Naive thymus-derived CD4-positive, alpha-beta T cell (primary cell): Measurements from ENCODE around the gene DNAJC1. TPM values are rescaled to one million over a fixed set of nuclear protein-coding genes. Genes with fewer than 3 reads are reported as not detected.
A peak's percentile ranks its signal among the peaks of the same experiment; 100 is the strongest.
"Not testable (repeated sequence)": the region's sequence is repeated elsewhere in the genome, so short reads cannot be mapped to it uniquely, and the experiment has no call there.

Source experiments
- ATAC-seq: fragments of 150-1000 bp; cut with Tn5 transposase; 2 replicates; pipeline ENCODE4 v1.10.0; 2021; ENCODE audit warnings: mild to moderate bottlenecking, moderate library complexity
- CTCF ChIA-PET: fragments of 350-600 bp; sonication (Branson Sonifier 250); formaldehyde crosslinking; loops from one replicate; lab custom pipeline; 2021; ENCODE audit warnings: antibody characterized with exemption; lab: Charles Lee
- POLR2A ChIA-PET: fragments of 350-600 bp; sonication (Branson Sonifier 250); formaldehyde crosslinking; loops from one replicate; lab custom pipeline; 2021; ENCODE audit warnings: antibody characterized with exemption, inconsistent platforms; lab: Charles Lee
- DNase-seq, 9 donors: peaks; one replicate each; pipeline versions ENCODE4 v3.0.0 to v3.0.0-alpha.2; 2020 to 2022; ENCODE audit warnings: mixed read lengths in 1 of 9
- H3K27ac ChIP-seq: one replicate; pipeline ENCODE4 v1.7.0; 2013; ENCODE audit warnings: mild to moderate bottlenecking, low read depth, low read length, moderate library complexity
- H3K27me3 ChIP-seq, 2 donors: one replicate each; pipeline ENCODE4 v1.7.0; 2013; ENCODE audit warnings: low read length in 2 of 2, mild to moderate bottlenecking in 2 of 2, moderate library complexity in 2 of 2; ENCODE audit not compliant: control insufficient read depth in 2 of 2, insufficient read depth in 2 of 2
- H3K36me3 ChIP-seq, 3 experiments: 1 replicate in 2 of 3; 2 replicates in 1 of 3; pipeline ENCODE4 v1.7.0; 2013; ENCODE audit warnings: low read length in 3 of 3, mild to moderate bottlenecking in 3 of 3, moderate library complexity in 1 of 3; ENCODE audit not compliant: insufficient read depth in 3 of 3, control insufficient read depth in 2 of 3
- H3K4me1 ChIP-seq, 2 donors: one replicate each; pipeline ENCODE4 v1.7.0; 2013; ENCODE audit warnings: low read length in 2 of 2, mild to moderate bottlenecking in 2 of 2, moderate library complexity in 1 of 2; ENCODE audit not compliant: control insufficient read depth in 2 of 2, insufficient read depth in 2 of 2
- H3K4me3 ChIP-seq: 2 replicates; pipeline ENCODE4 v1.7.0; 2013; ENCODE audit warnings: mild to moderate bottlenecking, low read length
- H3K9me3 ChIP-seq, 3 experiments: 1 replicate in 2 of 3; 2 replicates in 1 of 3; pipeline ENCODE4 v1.7.0; 2013; ENCODE audit warnings: low read length in 3 of 3; ENCODE audit not compliant: control insufficient read depth in 2 of 3
- H3K27ac Mint-ChIP-seq, 9 donors: one replicate each; pipeline ENCODE4 v1.8.0; 2020 to 2022; ENCODE audit warnings: mixed read lengths in 9 of 9, mild to moderate bottlenecking in 8 of 9, moderate library complexity in 5 of 9, inconsistent platforms in 2 of 9
- H3K27me3 Mint-ChIP-seq, 5 donors: one replicate each; pipeline ENCODE4 v1.8.0; 2021 to 2022; ENCODE audit warnings: mixed read lengths in 5 of 5, mild to moderate bottlenecking in 1 of 5
- H3K36me3 Mint-ChIP-seq, 5 donors: one replicate each; pipeline ENCODE4 v1.8.0; 2020 to 2022; ENCODE audit warnings: mixed read lengths in 5 of 5, mild to moderate bottlenecking in 3 of 5, inconsistent platforms in 1 of 5
- H3K4me1 Mint-ChIP-seq, 7 donors: one replicate each; pipeline ENCODE4 v1.8.0; 2020 to 2022; ENCODE audit warnings: mixed read lengths in 7 of 7, mild to moderate bottlenecking in 3 of 7, inconsistent platforms in 1 of 7
- H3K4me3 Mint-ChIP-seq, 10 donors: one replicate each; pipeline ENCODE4 v1.8.0; 2020 to 2022; ENCODE audit warnings: mild to moderate bottlenecking in 10 of 10, mixed read lengths in 10 of 10, moderate library complexity in 6 of 10, inconsistent platforms in 2 of 10
- H3K9me3 Mint-ChIP-seq, 11 donors: one replicate each; pipeline ENCODE4 v1.8.0; 2020 to 2022; ENCODE audit warnings: mixed read lengths in 11 of 11, mild to moderate bottlenecking in 4 of 11, inconsistent platforms in 1 of 11, moderate library complexity in 1 of 11
- intact Hi-C, 2 donors: fragments of 100-400 bp; cut with micrococcal nuclease; formaldehyde crosslinking; loops; one replicate each; pipeline ENCODE4 v1.15.1; 2023
- polyA plus RNA-seq, 2 donors: library from polyadenylated mRNA; unstranded; fragments of 300-500 nt; fragmentation: Illumina TruSeq; gene quantifications; one replicate each; pipeline ENCODE4 v1.2.3, GENCODE V29; 2021
- total RNA-seq, 6 experiments: library from RNA in 5 of 6; stranded (reverse) in 5 of 6; gene quantifications; 1 replicate in 5 of 6; 2 replicates in 1 of 6; pipeline ENCODE4 v1.2.3 and lab custom pipeline; 2021 to 2026

DNAJC1 gene
- total and polyA plus RNA-seq, 7 experiments from 2014 or later, result 9.4 to 23.9 (median 12.1) TPM

DNA sequence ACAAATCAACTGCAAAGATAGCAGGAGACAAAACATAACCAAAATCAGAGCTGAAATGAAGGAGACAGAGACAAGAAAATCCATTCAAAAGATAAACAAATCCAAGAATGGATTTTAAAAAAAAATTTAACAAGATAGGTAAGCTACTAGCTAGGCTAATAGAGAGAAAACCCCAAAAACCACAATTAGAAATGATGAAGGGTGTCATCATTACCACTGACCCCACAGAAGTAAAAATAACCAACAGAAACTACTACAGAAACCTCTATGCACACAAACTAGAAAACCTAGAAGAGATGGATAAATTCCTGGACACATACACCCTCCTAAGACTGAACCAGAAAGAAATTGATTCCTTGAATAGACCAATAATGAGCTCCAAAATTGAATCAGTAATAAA is 117.6 kb downstream of the DNAJC1 start:
- intact Hi-C loops, result no loop called here

GRCh38 chr10:21873198-21873597 is 130.3 kb downstream of the DNAJC1 start:
- H3K27me3 ChIP-seq, result no peaks in the 10 kb centered on the region
- peaks cover 0 to 5% (median 0%) of the 10 kb centered on the region in 3 experiments for H3K36me3 ChIP-seq
- Mint-ChIP-seq H3K27ac (no peak overlapping the region), H3K36me3 (peaks cover 28 to 53% (median 41%) of the 10 kb centered on the region in 5 donors), H3K9me3 (peaks cover 9 to 42% (median 18%) of the 10 kb centered on the region in 11 donors), H3K27me3 (no peaks in the 10 kb centered on the region), H3K4me3 (no peak overlapping the region), H3K4me1 (peaks cover 0 to 1% (median 0%) of the 10 kb centered on the region in 7 donors)
- no peak overlapping the region for H3K4me3 ChIP-seq
- no peak overlapping the region for H3K27ac ChIP-seq
- CTCF ChIA-PET, result no interaction called here
- DNase-seq, result no peak
- intact Hi-C loops, result no loop called here
- peaks cover 4 to 11% (median 8%) of the 10 kb centered on the region in 3 experiments for H3K9me3 ChIP-seq
- POLR2A ChIA-PET, result no interaction called here
- no peaks in the 10 kb centered on the region for H3K4me1 ChIP-seq
- no peak for ATAC-seq

More for the DNA sequence above, 117.6 kb downstream of the DNAJC1 start:
- Histone ChIP-seq H3K9me3 (no peaks in the 10 kb centered on the region), H3K4me1 (peaks cover 5 to 21% of the 10 kb centered on the region in 2 donors), H3K27ac (no peak overlapping the region), H3K27me3 (no peaks in the 10 kb centered on the region), H3K36me3 (peaks cover 0 to 5% (median 0%) of the 10 kb centered on the region in 3 experiments), H3K4me3 (no peak overlapping the region)
- ChIA-PET POLR2A (no interaction called here), CTCF (no interaction called here)
- H3K4me1 Mint-ChIP-seq, result peaks cover 14 to 36% (median 32%) of the 10 kb centered on the region in 7 donors
- peaks cover 6 to 31% (median 14%) of the 10 kb centered on the region in 11 donors for H3K9me3 Mint-ChIP-seq
- peaks cover 13 to 50% (median 36%) of the 10 kb centered on the region in 5 donors for H3K36me3 Mint-ChIP-seq
- no peak overlapping the region for H3K4me3 Mint-ChIP-seq
- DNase-seq, result no peak
- no peak for ATAC-seq
- H3K27ac Mint-ChIP-seq, result peak overlapping the region in 1 of 9 donors; percentile 13
- H3K27me3 Mint-ChIP-seq, result no peaks in the 10 kb centered on the region

GRCh38 chr10:21872771-21873170 is 130.8 kb downstream of the DNAJC1 start:
- H3K36me3 ChIP-seq, H3K4me1 ChIP-seq, ATAC-seq, H3K4me3 ChIP-seq, H3K4me3 Mint-ChIP-seq, CTCF ChIA-PET, POLR2A ChIA-PET, H3K27ac ChIP-seq, DNase-seq, H3K4me1 Mint-ChIP-seq, H3K27me3 Mint-ChIP-seq, H3K27ac Mint-ChIP-seq, intact Hi-C loops, H3K27me3 ChIP-seq: not testable (repeated sequence)
- peaks cover 28 to 49% (median 37%) of the 10 kb centered on the region in 5 donors for H3K36me3 Mint-ChIP-seq
- peaks cover 4 to 11% (median 8%) of the 10 kb centered on the region in 3 experiments for H3K9me3 ChIP-seq
- H3K9me3 Mint-ChIP-seq, result peaks cover 9 to 42% (median 18%) of the 10 kb centered on the region in 11 donors

DNA sequence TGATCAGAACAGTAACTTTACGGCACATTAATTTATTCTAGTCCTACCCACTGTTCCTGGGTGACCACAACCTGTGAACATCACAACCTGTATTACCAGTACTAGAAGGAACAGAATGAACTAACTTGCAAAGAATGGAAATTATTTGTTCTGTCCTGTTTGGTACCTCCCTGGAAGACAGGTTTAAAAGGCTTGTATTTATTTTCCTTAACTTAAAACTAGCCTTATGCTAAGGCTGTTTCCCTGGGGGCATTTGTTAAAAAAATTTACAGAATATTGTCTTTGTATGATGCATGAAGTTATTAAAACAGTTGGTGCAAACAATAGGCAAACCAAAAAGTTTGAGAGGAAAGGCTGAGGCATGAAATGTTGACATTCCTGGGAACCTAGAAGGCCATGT is 132.7 kb downstream of the DNAJC1 start:
- intact Hi-C loops, result no loop called here
- no peaks in the 10 kb centered on the region for H3K27me3 ChIP-seq
- H3K9me3 ChIP-seq, result peaks cover 4 to 11% (median 8%) of the 10 kb centered on the region in 3 experiments
- Mint-ChIP-seq H3K27ac (no peak overlapping the region), H3K9me3 (peaks cover 9 to 42% (median 18%) of the 10 kb centered on the region in 11 donors), H3K4me3 (no peak overlapping the region), H3K4me1 (peaks cover 0 to 1% (median 0%) of the 10 kb centered on the region in 7 donors), H3K36me3 (peaks cover 28 to 51% (median 46%) of the 10 kb centered on the region in 5 donors), H3K27me3 (no peaks in the 10 kb centered on the region)
- POLR2A ChIA-PET, result no interaction called here
- CTCF ChIA-PET, result interaction anchor here (0.7 kb wide), 1 partner anchor 15 kb away, joined by 5 read pairs; no protein-coding TSS in a partner anchor
- H3K27ac ChIP-seq, result no peak overlapping the region
- H3K36me3 ChIP-seq, result peaks cover 0 to 5% (median 0%) of the 10 kb centered on the region in 3 experiments
- H3K4me3 ChIP-seq, result no peak overlapping the region
- no peaks in the 10 kb centered on the region for H3K4me1 ChIP-seq
- DNase-seq (no peak), ATAC-seq (no peak)

- H3K4me3 Mint-ChIP-seq, H3K27ac ChIP-seq, H3K27me3 ChIP-seq, DNase-seq, intact Hi-C loops, H3K4me3 ChIP-seq, H3K36me3 ChIP-seq, H3K27me3 Mint-ChIP-seq, H3K27ac Mint-ChIP-seq, H3K4me1 Mint-ChIP-seq, POLR2A ChIA-PET, H3K4me1 ChIP-seq, CTCF ChIA-PET, ATAC-seq: not testable (repeated sequence)
- Mint-ChIP-seq H3K36me3 (peaks cover 22 to 56% (median 41%) of the 10 kb centered on the region in 5 donors), H3K9me3 (peaks cover 9 to 37% (median 18%) of the 10 kb centered on the region in 11 donors)
- H3K9me3 ChIP-seq, result peaks cover 4 to 11% (median 8%) of the 10 kb centered on the region in 3 experiments
Observed at GRCh38 chr10:21869087-21869486, 134.4 kb downstream of the DNAJC1 start.

DNA sequence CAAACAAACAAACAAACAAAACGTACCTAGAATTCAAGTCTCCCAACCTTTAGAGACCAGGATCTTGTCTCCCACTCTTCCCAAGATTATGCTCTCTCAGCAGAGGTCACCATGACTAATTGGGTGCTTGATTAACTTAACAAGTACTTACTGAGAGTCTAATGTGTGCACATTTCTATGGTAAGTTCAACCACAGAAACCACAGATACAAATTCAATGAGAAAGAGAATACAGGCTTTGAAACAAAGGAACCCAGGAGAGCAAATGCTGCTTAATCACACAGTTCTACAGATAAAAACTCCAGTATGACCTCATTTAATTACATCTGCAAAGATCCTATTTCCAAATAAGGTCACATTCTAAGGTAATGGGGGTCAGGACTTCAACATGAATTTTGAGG is 142.8 kb downstream of the DNAJC1 start:
- Mint-ChIP-seq H3K36me3 (peaks cover 5 to 44% (median 20%) of the 10 kb centered on the region in 5 donors), H3K9me3 (peaks cover 0 to 3% (median 0%) of the 10 kb centered on the region in 11 donors), H3K4me3 (no peak overlapping the region), H3K27me3 (no peaks in the 10 kb centered on the region), H3K27ac (no peak overlapping the region), H3K4me1 (peaks cover 0 to 10% (median 5%) of the 10 kb centered on the region in 7 donors)
- no peak overlapping the region for H3K27ac ChIP-seq
- H3K4me1 ChIP-seq, result no peaks in the 10 kb centered on the region
- no peak overlapping the region for H3K4me3 ChIP-seq
- H3K36me3 ChIP-seq, result no peaks in the 10 kb centered on the region
- ATAC-seq (no peak), DNase-seq (no peak)
- intact Hi-C loops, result no loop called here
- POLR2A ChIA-PET, result no interaction called here
- no peaks in the 10 kb centered on the region for H3K27me3 ChIP-seq
- no peaks in the 10 kb centered on the region for H3K9me3 ChIP-seq
- CTCF ChIA-PET, result no interaction called here

GRCh38 chr10:21858455-21858854 is 145.1 kb downstream of the DNAJC1 start:
- intact Hi-C loops, result loop anchor here in 1 of 2 donors (10.0 kb wide), 1 partner anchor 634 kb away; no protein-coding TSS in a partner anchor
- DNase-seq, result no peak
- no peak overlapping the region for H3K4me3 ChIP-seq
- POLR2A ChIA-PET, result no interaction called here
- CTCF ChIA-PET, result no interaction called here
- H3K4me1 ChIP-seq, result no peaks in the 10 kb centered on the region
- Mint-ChIP-seq H3K36me3 (peaks cover 5 to 42% (median 24%) of the 10 kb centered on the region in 5 donors), H3K4me3 (no peak overlapping the region), H3K27ac (no peak overlapping the region), H3K9me3 (peaks cover 0 to 3% (median 0%) of the 10 kb centered on the region in 11 donors), H3K27me3 (no peaks in the 10 kb centered on the region), H3K4me1 (peaks cover 0 to 10% (median 5%) of the 10 kb centered on the region in 7 donors)
- H3K27ac ChIP-seq, result no peak overlapping the region
- no peaks in the 10 kb centered on the region for H3K27me3 ChIP-seq
- no peaks in the 10 kb centered on the region for H3K36me3 ChIP-seq
- H3K9me3 ChIP-seq, result no peaks in the 10 kb centered on the region
- ATAC-seq, result no peak
